COR-L47 (cell line): ENCODE results near the gene SORT1.
A peak's percentile ranks its signal among the peaks of the same experiment; 100 is the strongest.

Experiments
- DNase-seq: peaks from one replicate; lab custom pipeline; 2025; lab: John Stamatoyannopoulos, UW

SORT1 gene

DNA sequence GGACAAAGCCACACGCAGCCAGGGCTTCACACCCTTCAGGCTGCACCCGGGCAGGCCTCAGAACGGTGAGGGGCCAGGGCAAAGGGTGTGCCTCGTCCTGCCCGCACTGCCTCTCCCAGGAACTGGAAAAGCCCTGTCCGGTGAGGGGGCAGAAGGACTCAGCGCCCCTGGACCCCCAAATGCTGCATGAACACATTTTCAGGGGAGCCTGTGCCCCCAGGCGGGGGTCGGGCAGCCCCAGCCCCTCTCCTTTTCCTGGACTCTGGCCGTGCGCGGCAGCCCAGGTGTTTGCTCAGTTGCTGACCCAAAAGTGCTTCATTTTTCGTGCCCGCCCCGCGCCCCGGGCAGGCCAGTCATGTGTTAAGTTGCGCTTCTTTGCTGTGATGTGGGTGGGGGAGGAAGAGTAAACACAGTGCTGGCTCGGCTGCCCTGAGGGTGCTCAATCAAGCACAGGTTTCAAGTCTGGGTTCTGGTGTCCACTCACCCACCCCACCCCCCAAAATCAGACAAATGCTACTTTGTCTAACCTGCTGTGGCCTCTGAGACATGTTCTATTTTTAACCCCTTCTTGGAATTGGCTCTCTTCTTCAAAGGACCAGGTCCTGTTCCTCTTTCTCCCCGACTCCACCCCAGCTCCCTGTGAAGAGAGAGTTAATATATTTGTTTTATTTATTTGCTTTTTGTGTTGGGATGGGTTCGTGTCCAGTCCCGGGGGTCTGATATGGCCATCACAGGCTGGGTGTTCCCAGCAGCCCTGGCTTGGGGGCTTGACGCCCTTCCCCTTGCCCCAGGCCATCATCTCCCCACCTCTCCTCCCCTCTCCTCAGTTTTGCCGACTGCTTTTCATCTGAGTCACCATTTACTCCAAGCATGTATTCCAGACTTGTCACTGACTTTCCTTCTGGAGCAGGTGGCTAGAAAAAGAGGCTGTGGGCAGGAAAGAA lies 122.9 kb downstream of the SORT1 start:
- peak; percentile 58 for DNase-seq

DNA sequence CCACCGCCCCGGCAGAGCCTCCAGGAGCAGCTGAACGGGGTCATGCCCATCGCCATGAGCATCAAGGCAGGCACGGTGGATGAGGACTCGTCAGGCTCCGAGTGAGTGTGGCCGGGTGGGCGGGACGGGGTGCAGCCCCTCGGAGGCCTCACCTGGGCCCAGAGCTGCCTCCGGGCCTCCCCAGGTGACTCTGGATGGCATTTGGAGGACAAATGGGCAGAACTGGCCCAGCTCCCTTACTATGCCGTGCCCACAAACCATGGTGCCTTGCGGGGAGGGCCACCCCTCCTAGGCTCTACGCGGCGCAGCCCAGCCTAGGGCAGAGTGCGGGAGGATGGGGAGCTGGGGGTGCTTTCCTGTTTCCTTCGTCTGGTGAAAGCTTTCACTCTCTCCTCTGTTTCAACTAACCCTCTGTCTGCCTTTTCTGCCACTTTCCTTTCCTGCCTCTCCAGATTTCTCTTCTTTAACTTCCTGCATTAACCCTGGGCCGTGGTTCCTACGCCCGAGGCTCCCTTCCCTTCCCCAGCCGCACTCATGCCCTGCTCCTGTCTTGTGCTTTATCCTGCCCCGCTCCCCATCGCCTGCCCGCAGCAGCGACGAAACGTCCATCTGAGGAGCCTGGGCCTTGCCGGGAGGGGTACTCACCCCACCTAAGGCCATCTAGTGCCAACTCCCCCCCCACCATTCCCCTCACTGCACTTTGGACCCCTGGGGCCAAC lies 124.0 kb downstream of the SORT1 start:
- DNase-seq = no peak

DNA sequence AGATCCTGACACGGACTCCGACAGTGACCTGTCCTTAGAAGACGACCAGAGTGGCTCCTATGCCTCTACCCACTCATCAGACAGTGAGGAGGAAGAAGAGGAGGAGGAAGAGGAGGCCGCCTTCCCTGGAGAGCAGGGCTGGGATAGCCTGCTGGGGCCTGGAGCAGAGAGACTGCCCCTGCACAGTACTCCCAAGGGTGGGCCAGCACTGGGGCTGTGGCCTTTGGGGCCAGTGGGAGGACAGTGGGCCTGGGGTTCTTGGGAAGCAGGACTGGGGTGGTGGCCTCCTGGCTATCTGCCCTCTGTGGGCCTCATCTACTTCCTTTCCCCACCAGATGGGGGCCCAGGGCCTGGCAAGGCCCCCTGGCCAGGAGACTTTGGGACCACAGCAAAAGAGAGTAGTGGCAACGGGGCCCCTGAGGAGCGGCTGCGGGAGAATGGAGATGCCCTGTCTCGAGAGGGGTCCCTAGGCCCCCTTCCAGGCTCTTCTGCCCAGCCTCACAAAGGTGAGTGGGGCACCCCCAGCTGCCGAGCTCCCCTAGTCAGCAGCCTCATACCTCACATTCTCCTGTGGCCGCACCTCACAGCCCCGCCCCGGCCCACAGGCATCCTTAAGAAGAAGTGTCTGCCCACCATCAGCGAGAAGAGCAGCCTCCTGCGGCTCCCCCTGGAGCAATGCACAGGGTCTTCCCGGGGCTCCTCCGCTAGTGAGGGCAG lies 124.7 kb downstream of the SORT1 start:
- DNase-seq = no peak

DNA sequence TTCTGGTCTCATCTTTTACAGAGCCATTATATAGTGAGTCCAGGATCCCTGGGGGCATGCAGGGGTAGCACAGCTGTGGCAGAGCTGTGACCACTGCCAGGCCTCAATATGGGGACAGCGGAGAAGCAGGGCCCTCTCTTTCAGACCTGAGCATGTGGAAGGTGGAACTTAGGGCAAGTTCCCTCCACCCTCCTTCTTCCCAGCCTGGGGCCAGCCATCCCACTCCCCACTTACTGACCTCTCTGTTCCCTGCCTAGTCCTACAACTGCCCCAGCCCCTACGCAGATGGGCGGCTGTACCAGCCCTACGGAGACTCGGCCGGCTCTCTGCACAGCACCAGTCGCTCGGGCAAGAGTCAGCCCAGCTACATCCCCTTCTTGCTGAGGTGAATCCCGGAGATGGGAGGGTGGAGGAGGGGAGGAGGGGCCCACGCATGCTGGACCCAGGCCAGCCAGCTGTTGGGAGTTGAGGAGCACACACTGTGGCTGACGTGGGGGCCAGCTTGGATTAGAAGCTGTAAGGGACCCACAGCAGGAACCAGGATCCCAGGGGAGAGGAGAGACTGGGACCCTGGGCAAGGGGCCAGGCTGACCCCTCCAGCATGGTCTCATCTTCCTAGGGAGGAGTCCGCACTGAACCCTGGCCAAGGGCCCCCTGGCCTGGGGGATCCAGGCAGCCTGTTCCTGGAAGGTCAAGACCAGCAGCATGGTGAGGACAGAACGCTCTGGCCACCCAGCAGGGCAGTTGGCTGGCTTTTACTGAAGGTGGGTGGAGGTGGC lies 125.5 kb downstream of the SORT1 start:
- DNase-seq = no peak

DNA sequence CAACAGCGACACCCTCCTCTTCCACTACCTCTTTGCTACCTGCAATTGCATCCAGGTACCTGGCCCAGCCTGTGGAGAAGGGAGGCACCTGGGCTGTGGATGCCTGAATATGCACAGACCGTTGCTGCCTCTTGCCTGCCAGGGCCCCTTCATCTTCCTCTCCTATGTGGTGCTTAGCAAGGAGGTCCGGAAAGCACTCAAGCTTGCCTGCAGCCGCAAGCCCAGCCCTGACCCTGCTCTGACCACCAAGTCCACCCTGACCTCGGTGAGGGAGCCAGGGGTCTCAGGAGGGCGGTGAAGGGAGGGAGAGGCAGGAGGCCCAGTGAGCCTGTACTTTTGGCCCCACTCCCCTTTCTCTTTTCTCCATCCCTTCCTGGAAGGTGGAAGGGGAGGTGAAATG lies 126.3 kb downstream of the SORT1 start:
- DNase-seq = no peak

DNA sequence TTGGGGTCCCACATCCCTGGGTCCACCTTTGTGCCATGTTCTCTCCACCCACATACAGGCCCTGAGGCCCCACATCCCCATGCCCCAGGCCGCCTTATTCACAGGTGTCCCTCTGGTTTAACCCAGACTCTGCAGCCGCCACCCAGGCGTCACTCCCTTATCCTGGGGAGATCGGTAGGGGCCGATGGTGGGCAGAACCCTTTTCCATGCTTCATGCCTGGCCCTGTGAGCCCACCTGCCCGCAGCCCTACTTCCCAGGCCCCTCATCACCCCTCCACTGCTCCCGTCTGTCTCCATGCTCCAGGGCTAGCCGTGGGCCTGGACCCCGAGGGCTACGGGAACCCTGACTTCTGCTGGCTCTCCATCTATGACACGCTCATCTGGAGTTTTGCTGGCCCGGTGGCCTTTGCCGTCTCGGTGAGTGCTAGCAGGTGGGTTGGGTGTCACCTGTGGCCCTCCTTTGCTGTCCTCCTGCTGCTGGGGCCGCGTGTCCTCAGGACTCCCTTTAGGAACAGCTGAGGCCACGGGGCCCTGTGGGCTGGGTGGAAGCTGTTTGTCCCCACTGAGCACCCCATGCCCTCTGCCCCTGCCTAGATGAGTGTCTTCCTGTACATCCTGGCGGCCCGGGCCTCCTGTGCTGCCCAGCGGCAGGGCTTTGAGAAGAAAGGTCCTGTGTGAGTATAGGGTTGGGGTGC lies 126.9 kb downstream of the SORT1 start:
- DNase-seq = no peak

DNA sequence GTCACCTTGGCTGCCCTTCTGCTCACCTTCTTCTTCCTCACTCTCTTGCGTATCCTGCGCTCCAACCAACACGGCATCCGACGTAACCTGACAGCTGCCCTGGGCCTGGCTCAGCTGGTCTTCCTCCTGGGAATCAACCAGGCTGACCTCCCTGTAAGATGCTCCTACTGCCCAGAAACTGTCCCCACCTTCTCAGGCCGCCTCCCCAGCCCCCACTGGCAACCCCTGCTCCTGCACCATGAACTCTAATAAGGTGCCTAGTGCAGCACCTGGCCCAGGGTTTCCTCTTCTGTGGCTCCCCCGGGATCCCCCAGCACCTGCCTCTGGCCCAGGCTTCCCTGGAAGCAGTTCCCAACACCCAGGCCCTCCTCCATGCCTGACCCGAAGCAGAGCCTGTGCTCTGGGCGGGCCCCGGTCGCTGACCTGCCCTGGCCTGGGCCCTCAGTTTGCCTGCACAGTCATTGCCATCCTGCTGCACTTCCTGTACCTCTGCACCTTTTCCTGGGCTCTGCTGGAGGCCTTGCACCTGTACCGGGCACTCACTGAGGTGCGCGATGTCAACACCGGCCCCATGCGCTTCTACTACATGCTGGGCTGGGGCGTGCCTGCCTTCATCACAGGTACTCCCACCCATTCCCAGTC lies 127.6 kb downstream of the SORT1 start:
- no peak for DNase-seq

DNA sequence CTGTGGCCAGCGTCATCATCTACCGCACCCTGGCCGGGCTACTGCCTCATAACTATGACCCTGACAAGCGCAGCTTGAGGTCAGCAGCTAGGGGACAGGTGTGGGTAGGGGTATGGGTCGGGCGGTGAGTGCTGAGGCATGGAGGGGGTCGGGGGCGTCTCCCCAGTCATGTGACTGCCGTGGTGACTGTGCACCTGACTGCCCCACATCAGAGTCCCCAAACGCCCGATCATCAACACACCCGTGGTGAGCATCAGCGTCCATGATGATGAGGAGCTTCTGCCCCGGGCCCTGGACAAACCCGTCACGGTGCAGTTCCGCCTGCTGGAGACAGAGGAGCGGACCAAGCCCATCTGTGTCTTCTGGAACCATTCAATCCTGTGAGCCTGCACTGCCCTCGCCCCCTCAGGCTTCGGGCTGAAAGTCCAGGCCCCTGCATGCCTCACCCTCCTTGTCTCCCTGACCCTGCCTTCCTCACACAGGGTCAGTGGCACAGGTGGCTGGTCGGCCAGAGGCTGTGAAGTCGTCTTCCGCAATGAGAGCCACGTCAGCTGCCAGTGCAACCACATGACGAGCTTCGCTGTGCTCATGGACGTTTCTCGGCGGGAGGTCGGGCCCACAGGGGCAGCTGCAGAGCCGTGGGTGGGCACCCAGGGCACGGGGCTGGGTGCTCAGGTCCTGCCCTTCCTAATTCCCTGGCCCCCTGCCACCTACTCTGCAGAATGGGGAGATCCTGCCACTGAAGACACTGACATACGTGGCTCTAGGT lies 128.3 kb downstream of the SORT1 start:
- DNase-seq = no peak

DNA sequence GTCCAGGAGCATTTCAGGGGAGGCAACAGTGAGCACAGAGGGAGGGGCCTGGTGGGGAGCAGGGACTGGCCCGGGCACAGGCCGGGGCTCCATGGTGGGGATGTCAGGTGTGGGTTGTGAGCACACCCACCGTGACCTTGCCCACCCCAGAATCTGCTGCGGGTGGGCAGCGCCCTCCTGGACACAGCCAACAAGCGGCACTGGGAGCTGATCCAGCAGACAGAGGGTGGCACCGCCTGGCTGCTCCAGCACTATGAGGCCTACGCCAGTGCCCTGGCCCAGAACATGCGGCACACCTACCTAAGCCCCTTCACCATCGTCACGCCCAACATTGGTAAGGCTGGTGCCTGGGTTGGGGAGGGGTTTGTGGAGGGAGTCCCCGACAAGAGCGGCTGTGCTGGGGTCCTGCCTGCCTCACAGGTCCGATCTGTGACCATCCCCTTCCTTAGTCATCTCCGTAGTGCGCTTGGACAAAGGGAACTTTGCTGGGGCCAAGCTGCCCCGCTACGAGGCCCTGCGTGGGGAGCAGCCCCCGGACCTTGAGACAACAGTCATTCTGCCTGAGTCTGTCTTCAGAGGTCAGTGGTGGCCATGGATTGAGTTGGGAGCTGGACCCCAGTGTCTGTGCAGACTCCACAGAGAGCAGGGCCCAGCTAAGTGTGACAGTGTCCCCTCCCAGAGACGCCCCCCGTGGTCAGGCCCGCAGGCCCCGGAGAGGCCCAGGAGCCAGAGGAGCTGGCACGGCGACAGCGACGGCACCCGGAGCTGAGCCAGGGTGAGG lies 129.1 kb downstream of the SORT1 start:
- no peak for DNase-seq

DNA sequence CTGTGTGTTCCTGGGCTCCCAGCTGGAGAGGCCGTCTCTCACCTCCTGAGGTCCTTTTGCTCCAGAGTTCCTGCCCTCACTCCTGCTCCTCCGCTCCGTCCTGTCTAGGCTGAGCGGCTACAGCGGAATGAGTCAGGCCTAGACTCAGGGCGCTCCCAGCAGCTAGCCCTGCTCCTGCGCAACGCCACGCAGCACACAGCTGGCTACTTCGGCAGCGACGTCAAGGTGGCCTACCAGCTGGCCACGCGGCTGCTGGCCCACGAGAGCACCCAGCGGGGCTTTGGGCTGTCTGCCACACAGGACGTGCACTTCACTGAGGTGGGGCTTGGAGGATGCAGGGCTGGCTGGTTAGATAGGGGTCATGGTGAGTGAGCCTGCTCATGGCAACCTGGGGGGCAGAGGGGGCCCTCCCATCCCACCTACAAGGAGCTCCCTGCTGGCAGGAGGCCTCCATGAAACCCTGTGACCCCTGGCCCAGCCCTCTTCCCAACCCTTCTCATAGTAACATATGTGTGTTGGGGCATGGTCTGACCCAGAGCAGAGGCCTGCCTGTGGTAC lies 129.9 kb downstream of the SORT1 start:
- DNase-seq = no peak

DNA sequence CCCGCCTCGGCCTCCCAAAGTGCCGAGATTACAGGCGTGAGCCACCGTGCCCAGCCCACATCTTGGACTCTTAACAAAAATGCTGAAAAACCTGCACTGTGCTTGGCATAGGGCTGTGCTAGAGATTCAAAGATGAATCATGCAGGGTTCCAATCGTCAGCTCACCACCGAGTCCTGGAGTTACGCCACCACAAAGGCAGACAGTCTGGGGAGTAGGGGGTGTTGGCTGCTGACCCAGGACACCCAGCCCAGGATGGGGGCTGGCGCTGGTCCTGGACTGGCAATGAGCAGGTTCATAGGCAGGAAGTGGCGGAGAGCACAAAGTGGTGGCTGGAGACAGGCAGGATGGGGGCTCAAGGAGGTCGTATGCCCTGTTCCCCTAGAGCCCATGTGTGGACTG lies 130.8 kb downstream of the SORT1 start:
- DNase-seq = no peak

DNA sequence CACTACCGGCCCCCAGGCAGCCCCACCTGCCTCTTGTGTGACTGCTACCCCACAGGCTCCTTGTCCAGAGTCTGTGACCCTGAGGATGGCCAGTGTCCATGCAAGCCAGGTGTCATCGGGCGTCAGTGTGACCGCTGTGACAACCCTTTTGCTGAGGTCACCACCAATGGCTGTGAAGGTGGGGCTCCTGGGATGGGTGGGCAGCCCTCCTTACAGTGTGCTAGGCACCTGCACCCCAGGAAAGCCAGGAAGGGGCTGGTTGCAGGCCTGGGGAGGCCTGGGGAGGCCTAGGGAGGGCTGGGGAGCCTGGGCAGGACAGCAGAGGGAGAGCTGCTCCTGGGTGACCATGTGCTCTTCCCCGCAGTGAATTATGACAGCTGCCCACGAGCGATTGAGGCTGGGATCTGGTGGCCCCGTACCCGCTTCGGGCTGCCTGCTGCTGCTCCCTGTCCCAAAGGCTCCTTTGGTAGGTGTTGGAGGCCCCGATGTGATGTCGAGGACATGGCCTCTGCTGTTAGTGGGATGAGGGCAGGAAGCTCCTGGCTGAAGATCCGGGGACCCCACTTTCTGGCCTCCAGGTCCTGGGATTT lies 131.9 kb downstream of the SORT1 start:
- DNase-seq = no peak

DNA sequence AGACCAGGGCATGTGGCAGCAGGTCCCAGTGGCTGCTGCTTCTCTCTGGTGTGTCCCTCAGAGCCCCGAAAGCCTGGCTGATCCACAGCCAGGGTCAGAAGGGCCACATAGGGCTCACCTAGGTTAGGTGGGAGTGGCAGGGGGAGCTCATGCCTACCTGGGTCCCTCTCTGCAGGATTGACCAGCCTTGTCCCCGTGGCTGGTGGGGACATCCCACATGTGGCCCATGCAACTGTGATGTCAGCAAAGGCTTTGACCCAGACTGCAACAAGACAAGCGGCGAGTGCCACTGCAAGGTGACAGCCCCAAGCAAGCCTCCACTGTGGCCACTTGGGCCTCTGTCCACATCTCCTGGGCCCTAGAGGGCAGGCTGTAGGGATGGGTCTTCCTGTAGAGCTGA lies 132.7 kb downstream of the SORT1 start:
- DNase-seq = no peak

DNA sequence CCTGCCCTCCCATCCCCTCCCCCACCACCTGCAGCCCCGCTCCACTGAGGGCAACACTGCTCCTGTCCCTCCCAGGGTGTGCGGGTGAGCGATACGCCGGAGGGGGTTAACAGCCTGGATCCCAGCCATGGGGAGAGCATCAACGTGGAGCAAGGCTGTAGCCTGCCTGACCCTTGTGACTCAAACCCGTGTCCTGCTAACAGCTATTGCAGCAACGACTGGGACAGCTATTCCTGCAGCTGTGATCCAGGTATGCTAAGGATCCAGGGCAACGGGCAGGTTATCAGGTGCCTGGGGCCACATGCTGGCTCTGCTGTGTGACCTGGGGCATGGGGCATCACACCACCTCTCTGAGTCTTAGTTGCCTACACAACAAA lies 133.4 kb downstream of the SORT1 start:
- no peak for DNase-seq

DNA sequence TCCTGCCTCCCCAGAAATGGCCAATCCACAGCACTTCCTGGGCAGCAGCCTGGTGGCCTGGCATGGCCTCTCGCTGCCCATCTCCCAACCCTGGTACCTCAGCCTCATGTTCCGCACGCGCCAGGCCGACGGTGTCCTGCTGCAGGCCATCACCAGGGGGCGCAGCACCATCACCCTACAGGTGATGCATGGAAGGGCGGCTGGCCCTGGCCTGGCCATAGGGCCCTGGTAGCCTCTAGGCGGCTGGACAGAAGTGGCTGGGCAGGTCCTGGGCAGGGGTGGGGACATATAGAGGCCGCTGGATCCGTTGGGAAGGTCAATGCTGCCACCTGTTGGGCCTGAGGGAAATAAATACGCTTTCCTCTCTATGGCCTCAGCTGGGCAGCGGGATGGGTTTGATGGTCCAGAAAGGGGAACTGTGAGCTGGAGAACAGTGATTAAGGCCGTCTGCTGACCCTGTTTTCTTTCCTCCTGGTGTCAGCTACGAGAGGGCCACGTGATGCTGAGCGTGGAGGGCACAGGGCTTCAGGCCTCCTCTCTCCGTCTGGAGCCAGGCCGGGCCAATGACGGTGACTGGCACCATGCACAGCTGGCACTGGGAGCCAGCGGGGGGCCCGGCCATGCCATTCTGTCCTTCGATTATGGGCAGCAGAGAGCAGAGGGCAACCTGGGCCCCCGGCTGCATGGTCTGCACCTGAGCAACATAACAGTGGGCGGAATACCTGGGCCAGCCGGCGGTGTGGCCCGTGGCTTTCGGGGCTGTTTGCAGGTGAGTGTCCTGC lies 133.9 kb downstream of the SORT1 start:
- DNase-seq = peak; percentile 50

DNA sequence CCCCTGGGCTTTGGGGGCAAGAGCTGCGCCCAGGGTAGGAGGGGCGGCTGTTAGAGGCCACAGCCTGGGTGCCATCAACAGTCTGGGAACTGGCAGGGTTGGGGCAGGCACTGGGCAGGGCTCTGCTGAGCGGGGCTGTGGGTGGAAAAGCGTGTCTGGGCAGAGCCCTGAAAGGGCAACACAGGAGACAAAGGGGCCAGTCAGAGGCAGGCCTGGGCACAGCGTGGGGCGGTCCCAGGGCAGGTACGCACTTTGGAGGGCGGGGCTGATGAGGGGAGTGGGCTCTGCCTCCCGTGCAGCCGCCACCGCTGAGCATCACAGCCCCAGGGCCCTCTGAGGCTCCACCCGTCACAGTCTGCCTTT lies 134.5 kb downstream of the SORT1 start:
- DNase-seq = peak; percentile 18

DNA sequence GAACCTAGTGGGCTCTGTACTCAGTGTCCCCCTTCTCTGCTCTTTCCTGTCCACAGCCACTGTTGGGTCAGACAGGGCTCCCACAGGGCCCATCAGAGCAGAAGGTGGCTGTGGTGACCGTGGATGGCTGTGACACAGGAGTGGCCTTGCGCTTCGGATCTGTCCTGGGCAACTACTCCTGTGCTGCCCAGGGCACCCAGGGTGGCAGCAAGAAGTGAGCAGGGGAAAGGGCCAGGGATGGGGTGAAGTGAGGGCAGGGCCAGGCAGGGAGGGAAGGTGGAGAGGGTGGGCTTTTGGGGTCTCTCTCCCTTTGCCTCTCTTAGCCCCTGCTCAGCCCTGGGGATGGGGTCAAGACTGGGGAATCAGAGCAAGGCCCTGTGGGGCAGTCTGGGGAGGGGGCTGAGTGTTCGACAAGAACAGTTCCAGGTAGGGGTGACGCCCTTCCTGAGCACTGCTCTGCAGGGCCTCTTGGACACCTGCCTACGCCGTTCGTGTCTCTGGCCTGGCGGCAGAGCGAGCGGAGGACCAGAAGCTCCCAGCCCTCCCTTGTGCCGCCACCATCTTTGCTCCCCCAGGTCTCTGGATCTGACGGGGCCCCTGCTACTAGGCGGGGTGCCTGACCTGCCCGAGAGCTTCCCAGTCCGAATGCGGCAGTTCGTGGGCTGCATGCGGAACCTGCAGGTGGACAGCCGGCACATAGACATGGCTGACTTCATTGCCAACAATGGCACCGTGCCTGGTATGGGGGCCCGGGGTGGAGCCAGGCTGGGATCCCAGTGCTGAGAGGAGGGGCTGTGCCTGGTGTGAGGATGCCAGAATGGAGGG lies 135.3 kb downstream of the SORT1 start:
- DNase-seq = no peak
